Measurements from ENCODE around the gene RPL21.

DNA sequence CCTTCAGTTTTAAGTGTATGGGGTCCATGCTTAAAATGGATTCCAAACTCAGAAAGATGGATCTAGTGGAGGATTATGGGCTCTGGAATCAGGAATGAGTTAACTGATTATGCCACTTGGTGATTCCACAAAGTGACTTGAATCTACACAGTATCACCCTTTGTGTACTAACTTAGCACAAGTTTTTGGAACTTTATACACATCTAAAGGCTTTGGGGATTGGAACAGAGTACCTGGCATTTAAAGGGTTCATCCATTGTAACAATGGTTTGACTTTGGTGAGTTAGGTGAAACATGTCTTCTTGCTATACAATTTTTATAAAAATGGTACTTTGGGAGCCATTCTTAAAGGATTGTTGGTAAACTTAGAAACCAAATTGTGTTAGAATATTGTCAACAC lies 1.1 kb downstream of the RPL21 start:
- TF ChIP-seq, protein P1, sequence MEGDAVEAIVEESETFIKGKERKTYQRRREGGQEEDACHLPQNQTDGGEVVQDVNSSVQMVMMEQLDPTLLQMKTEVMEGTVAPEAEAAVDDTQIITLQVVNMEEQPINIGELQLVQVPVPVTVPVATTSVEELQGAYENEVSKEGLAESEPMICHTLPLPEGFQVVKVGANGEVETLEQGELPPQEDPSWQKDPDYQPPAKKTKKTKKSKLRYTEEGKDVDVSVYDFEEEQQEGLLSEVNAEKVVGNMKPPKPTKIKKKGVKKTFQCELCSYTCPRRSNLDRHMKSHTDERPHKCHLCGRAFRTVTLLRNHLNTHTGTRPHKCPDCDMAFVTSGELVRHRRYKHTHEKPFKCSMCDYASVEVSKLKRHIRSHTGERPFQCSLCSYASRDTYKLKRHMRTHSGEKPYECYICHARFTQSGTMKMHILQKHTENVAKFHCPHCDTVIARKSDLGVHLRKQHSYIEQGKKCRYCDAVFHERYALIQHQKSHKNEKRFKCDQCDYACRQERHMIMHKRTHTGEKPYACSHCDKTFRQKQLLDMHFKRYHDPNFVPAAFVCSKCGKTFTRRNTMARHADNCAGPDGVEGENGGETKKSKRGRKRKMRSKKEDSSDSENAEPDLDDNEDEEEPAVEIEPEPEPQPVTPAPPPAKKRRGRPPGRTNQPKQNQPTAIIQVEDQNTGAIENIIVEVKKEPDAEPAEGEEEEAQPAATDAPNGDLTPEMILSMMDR (IDR thresholded peaks at IDR 0.05): no peak
- TF ChIP-seq POLR2A (IDR thresholded peaks at IDR 0.05): no peak

Measured in right lobe of liver (tissue), 4 donors.